HG02759 (cell line): ENCODE data around the gene SLCO3A1.
A peak's percentile ranks its signal among the peaks of the same experiment; 100 is the strongest.

ENCODE experiments used
- ATAC-seq: cut with Tn5 transposase; IDR thresholded peaks from one replicate; pipeline ENCODE4 v1.9.1; 2021; ENCODE audit warnings: mild to moderate bottlenecking, moderate library complexity; ENCODE audit not compliant: unreplicated experiment

The SLCO3A1 gene

GRCh38 chr15:91853511-91853947 is at the start of gene SLCO3A1:
SLCO3A1 (plus strand) TSS chr15:91853708.
- ATAC-seq: peak; percentile 21

- no peak for ATAC-seq
Observed at GRCh38 chr15:91807122-91807521, 46.4 kb upstream of the SLCO3A1 start.

GRCh38 chr15:91813924-91814323 is 39.6 kb upstream of the SLCO3A1 start:
- no peak for ATAC-seq

GRCh38 chr15:91816942-91817341 is 36.6 kb upstream of the SLCO3A1 start:
- ATAC-seq: no peak

GRCh38 chr15:91821458-91821857 is 32.0 kb upstream of the SLCO3A1 start:
- no peak for ATAC-seq

GRCh38 chr15:91824256-91824655 is 29.3 kb upstream of the SLCO3A1 start:
- ATAC-seq: no peak

- ATAC-seq: no peak
Observed at GRCh38 chr15:91826443-91826842, 27.1 kb upstream of the SLCO3A1 start.

- ATAC-seq: no peak
Observed at GRCh38 chr15:91833056-91833455, 20.5 kb upstream of the SLCO3A1 start.

GRCh38 chr15:91839867-91840266 is 13.6 kb upstream of the SLCO3A1 start:
- no peak for ATAC-seq

- ATAC-seq: no peak
Observed at GRCh38 chr15:91841861-91842260, 11.6 kb upstream of the SLCO3A1 start.

GRCh38 chr15:91844341-91844740 is 9.2 kb upstream of the SLCO3A1 start:
- no peak for ATAC-seq

- no peak for ATAC-seq
Observed at GRCh38 chr15:91844928-91845327, 8.6 kb upstream of the SLCO3A1 start.

GRCh38 chr15:91845720-91846119 is 7.8 kb upstream of the SLCO3A1 start:
- ATAC-seq: no peak

- ATAC-seq: no peak
Observed at GRCh38 chr15:91849180-91849579, 4.3 kb upstream of the SLCO3A1 start.

- no peak for ATAC-seq
Observed at GRCh38 chr15:91849749-91850161, 3.8 kb upstream of the SLCO3A1 start.

- ATAC-seq: peak; percentile 60
Observed at GRCh38 chr15:91852741-91853510, 582 bp upstream of the SLCO3A1 start.

- ATAC-seq: no peak
Observed at GRCh38 chr15:91853948-91854638, 585 bp downstream of the SLCO3A1 start.

GRCh38 chr15:91854639-91854990 is 1.1 kb downstream of the SLCO3A1 start:
- ATAC-seq: no peak

GRCh38 chr15:91855241-91855640 is 1.7 kb downstream of the SLCO3A1 start:
- ATAC-seq: no peak

GRCh38 chr15:91855684-91856489 is 2.4 kb downstream of the SLCO3A1 start:
- ATAC-seq: peak; percentile 25

- no peak for ATAC-seq
Observed at GRCh38 chr15:91857224-91857585, 3.7 kb downstream of the SLCO3A1 start.

GRCh38 chr15:91857772-91858171 is 4.3 kb downstream of the SLCO3A1 start:
- ATAC-seq: peak; percentile 48
